ENCODE measurements around the gene OR1D5. TPM values are rescaled to one million over a fixed set of nuclear protein-coding genes. Genes with fewer than 3 reads are reported as not detected.
"Not testable (repeated sequence)": the region's sequence is repeated elsewhere in the genome, so short reads cannot be mapped to it uniquely, and the experiment has no call there.

OR1D5 gene, protein sequence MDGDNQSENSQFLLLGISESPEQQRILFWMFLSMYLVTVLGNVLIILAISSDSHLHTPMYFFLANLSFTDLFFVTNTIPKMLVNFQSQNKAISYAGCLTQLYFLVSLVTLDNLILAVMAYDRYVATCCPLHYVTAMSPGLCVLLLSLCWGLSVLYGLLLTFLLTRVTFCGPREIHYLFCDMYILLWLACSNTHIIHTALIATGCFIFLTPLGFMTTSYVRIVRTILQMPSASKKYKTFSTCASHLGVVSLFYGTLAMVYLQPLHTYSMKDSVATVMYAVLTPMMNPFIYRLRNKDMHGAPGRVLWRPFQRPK
- not detected in 2 replicates for total RNA-seq (2022)
- Bru-seq, nascent RNA, result not detected
- BruChase-seq, experiment 1, labeled RNA remaining after a 2-hour chase, result not detected
- not detected for BruChase-seq, experiment 2, labeled RNA remaining after a 6-hour chase
- long read RNA-seq, result 0 reads

- H3K36me3 ChIP-seq (ENCODE audit: control insufficient read depth, insufficient read depth, low read length); H3K9me3 ChIP-seq; H3K4me3 Mint-ChIP-seq (ENCODE audit: unreplicated experiment); H3K27me3 Mint-ChIP-seq (ENCODE audit: insufficient read depth, unreplicated experiment); DNase-seq; H3K4me1 Mint-ChIP-seq (ENCODE audit: low read depth, unreplicated experiment); POLR2A ChIA-PET; CTCF ChIA-PET; H3K36me3 Mint-ChIP-seq (ENCODE audit: insufficient read depth, unreplicated experiment); H3K4me3 ChIP-seq (ENCODE audit: low read depth, low read length); H3K27me3 ChIP-seq (replicated peaks; ENCODE audit: control insufficient read depth, insufficient read depth, low read length); H3K9me3 Mint-ChIP-seq (ENCODE audit: unreplicated experiment); H3K27ac Mint-ChIP-seq (ENCODE audit: unreplicated experiment); H3K4me1 ChIP-seq; BruUV-seq (replicated peaks); intact Hi-C loops (cut with micrococcal nuclease; ENCODE audit: unreplicated experiment): not testable (repeated sequence)
These were observed at the start of gene OR1D5 for GRCh38 chr17:3063507-3063906. TSS of gene OR1D5 (minus strand) at chr17:3063607. CDS start at chr17:3063607, 0 bp downstream.

DNA sequence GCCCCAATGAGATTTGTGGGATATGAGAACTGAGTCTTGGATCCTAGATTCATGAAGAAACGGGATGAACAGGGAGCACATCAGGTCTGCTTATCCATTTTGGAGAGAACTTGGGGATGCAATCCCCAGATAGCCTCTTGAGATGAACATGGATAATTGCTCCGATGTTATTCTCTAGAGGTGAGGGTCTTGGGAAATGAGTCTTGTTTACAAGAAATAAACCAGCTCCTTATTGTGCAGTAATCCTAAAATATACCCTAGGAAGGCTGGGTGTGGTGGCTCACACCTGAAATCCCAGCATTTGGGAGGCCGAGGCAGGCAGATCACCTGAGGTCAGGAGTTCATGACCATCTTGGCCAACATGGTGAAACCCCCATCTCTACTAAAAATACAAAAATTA lies 40.9 kb upstream of the OR1D5 start, which contains the start of gene OR1D2:
Gene OR1D2 (minus strand): TSS at position 101 of the 400 bp plus-strand sequence. CDS start 11,426 bp downstream, outside the sequence.
- no peak for DNase-seq
- no TSS peak for BruUV-seq (replicated peaks)
- Histone ChIP-seq H3K9me3 (peaks cover 6% of the 10 kb centered on the region; the same call in 1 of the 2 replicates), H3K4me3 (ENCODE audit: low read depth, low read length) (no peak within 1 kb of the TSS), H3K36me3 (ENCODE audit: control insufficient read depth, insufficient read depth, low read length) (no peaks in the 10 kb centered on the region), H3K27me3 (replicated peaks; ENCODE audit: control insufficient read depth, insufficient read depth, low read length) (no peaks in the 10 kb centered on the region), H3K4me1 (peaks cover 11% of the 10 kb centered on the region)
- no peaks in the 10 kb centered on the region for H3K36me3 Mint-ChIP-seq (ENCODE audit: insufficient read depth, unreplicated experiment)
- POLR2A ChIA-PET, result no interaction called here
- peaks cover 15% of the 10 kb centered on the region for H3K27me3 Mint-ChIP-seq (ENCODE audit: insufficient read depth, unreplicated experiment)
- TF ChIP-seq CTCF (IDR thresholded peaks at IDR 0.05; ENCODE audit: insufficient read depth in 1 of 2, low read depth in 1 of 2, low read length in 1 of 2, severe bottlenecking in 1 of 2, unreplicated experiment in 1 of 2), result no peak
- H3K27ac Mint-ChIP-seq (ENCODE audit: unreplicated experiment), result no peak within 1 kb of the TSS
- CTCF ChIA-PET, result no interaction called here
- H3K4me3 Mint-ChIP-seq (ENCODE audit: unreplicated experiment), result no peak within 1 kb of the TSS
- H3K9me3 Mint-ChIP-seq (ENCODE audit: unreplicated experiment), result peaks cover 11% of the 10 kb centered on the region
- H3K4me1 Mint-ChIP-seq (ENCODE audit: low read depth, unreplicated experiment), result no peaks in the 10 kb centered on the region
- intact Hi-C loops (cut with micrococcal nuclease; ENCODE audit: unreplicated experiment), result no loop called here

DNA sequence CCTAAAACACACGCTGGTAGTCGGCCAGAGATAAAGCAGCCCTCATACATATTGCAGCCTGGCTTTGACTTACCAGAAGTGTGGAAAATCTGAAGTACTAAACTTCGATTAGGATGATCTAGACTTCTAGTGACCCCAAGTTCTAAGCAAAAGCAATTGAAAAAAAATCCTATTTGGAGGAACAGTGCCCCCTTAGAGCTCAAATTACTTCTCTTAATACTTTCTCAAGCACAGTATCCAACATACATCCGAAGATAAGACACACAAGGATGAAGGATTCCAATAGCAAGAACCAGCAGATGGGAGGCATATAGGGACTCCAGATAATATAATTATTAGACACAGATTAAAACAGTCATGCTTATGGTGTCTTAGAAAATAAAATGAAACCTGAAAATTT lies 10.4 kb upstream of the OR1D5 start:
- H3K4me1 ChIP-seq; H3K36me3 Mint-ChIP-seq (ENCODE audit: insufficient read depth, unreplicated experiment); H3K4me3 ChIP-seq (ENCODE audit: low read depth, low read length); H3K36me3 ChIP-seq (ENCODE audit: control insufficient read depth, insufficient read depth, low read length); H3K27ac Mint-ChIP-seq (ENCODE audit: unreplicated experiment); H3K27me3 ChIP-seq (replicated peaks; ENCODE audit: control insufficient read depth, insufficient read depth, low read length); BruUV-seq (replicated peaks); H3K9me3 Mint-ChIP-seq (ENCODE audit: unreplicated experiment); H3K9me3 ChIP-seq; H3K4me3 Mint-ChIP-seq (ENCODE audit: unreplicated experiment); intact Hi-C loops (cut with micrococcal nuclease; ENCODE audit: unreplicated experiment); CTCF ChIA-PET; DNase-seq; POLR2A ChIA-PET; H3K4me1 Mint-ChIP-seq (ENCODE audit: low read depth, unreplicated experiment): not testable (repeated sequence)
- H3K27me3 Mint-ChIP-seq (ENCODE audit: insufficient read depth, unreplicated experiment), result peaks cover 22% of the 10 kb centered on the region

DNA sequence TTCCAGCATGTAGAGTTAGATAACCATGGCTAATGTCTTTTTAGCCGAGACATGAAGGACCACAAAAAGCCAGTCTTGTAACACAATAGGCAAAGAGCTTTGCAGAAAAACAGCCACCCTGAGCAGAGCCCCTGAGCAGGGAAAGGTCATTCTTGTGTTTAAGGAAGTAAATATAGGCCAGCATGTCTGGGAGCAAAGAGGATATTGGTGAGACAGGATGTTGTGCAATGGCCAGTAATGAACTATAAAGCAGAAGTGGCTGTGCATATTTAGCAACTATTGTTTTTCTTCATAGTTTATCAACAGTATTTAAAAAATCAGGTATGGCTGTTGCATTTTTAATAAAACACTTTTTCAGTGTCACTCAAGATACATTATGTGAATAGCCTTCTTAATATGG lies 1.8 kb upstream of the OR1D5 start:
- H3K27ac Mint-ChIP-seq (ENCODE audit: unreplicated experiment); H3K9me3 ChIP-seq; H3K4me1 Mint-ChIP-seq (ENCODE audit: low read depth, unreplicated experiment); H3K4me3 ChIP-seq (ENCODE audit: low read depth, low read length); H3K36me3 Mint-ChIP-seq (ENCODE audit: insufficient read depth, unreplicated experiment); H3K27me3 ChIP-seq (replicated peaks; ENCODE audit: control insufficient read depth, insufficient read depth, low read length); DNase-seq; H3K36me3 ChIP-seq (ENCODE audit: control insufficient read depth, insufficient read depth, low read length); CTCF ChIA-PET; H3K4me3 Mint-ChIP-seq (ENCODE audit: unreplicated experiment); H3K4me1 ChIP-seq; POLR2A ChIA-PET; BruUV-seq (replicated peaks); H3K9me3 Mint-ChIP-seq (ENCODE audit: unreplicated experiment); H3K27me3 Mint-ChIP-seq (ENCODE audit: insufficient read depth, unreplicated experiment); intact Hi-C loops (cut with micrococcal nuclease; ENCODE audit: unreplicated experiment): not testable (repeated sequence)

DNA sequence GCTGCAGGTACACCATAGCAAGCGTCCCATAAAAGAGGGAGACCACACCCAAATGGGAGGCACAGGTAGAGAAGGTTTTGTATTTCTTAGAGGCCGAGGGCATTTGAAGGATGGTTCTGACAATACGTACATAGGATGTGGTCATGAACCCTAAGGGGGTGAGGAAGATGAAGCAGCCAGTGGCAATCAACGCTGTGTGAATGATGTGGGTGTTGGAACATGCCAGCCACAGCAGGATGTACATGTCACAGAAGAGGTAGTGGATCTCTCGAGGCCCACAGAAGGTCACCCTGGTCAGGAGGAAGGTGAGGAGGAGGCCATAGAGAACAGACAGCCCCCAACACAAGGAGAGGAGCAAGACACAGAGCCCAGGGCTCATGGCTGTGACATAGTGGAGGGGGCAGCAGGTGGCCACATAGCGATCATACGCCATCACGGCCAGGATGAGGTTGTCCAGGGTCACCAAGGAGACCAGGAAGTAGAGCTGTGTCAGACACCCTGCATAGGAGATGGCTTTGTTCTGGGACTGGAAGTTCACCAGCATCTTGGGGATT lies 506 bp downstream of the OR1D5 start:
- H3K4me3 ChIP-seq (ENCODE audit: low read depth, low read length); H3K27ac Mint-ChIP-seq (ENCODE audit: unreplicated experiment); CTCF ChIA-PET; intact Hi-C loops (cut with micrococcal nuclease; ENCODE audit: unreplicated experiment); DNase-seq; H3K9me3 Mint-ChIP-seq (ENCODE audit: unreplicated experiment); H3K4me1 ChIP-seq; BruUV-seq (replicated peaks); H3K9me3 ChIP-seq; H3K27me3 Mint-ChIP-seq (ENCODE audit: insufficient read depth, unreplicated experiment); H3K27me3 ChIP-seq (replicated peaks; ENCODE audit: control insufficient read depth, insufficient read depth, low read length); H3K36me3 ChIP-seq (ENCODE audit: control insufficient read depth, insufficient read depth, low read length); H3K4me1 Mint-ChIP-seq (ENCODE audit: low read depth, unreplicated experiment); POLR2A ChIA-PET; H3K4me3 Mint-ChIP-seq (ENCODE audit: unreplicated experiment); H3K36me3 Mint-ChIP-seq (ENCODE audit: insufficient read depth, unreplicated experiment): not testable (repeated sequence)

DNA sequence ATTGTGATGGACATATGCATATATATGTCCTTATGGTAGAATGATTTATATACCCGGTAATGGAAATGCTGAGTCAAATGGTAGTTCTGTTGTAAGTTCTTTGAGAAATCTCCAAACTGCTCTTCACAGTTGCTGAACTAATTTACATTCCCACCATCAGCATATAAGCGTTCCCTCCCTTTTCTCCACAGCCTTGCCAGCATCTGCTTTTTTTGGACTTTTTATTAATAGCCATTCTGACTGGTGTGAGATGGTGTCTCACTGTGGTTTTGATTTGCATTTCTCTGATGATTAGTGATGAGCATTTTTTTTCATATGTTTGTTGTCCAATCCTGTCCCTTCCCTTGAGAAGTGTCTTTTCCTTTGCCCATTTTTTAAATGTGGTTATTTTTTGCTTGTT lies 8.5 kb downstream of the OR1D5 start:
- CTCF ChIA-PET; H3K27ac Mint-ChIP-seq (ENCODE audit: unreplicated experiment); H3K4me1 Mint-ChIP-seq (ENCODE audit: low read depth, unreplicated experiment); BruUV-seq (replicated peaks); H3K36me3 Mint-ChIP-seq (ENCODE audit: insufficient read depth, unreplicated experiment); intact Hi-C loops (cut with micrococcal nuclease; ENCODE audit: unreplicated experiment); H3K9me3 ChIP-seq; H3K4me3 Mint-ChIP-seq (ENCODE audit: unreplicated experiment); H3K27me3 Mint-ChIP-seq (ENCODE audit: insufficient read depth, unreplicated experiment); H3K4me3 ChIP-seq (ENCODE audit: low read depth, low read length); DNase-seq; H3K9me3 Mint-ChIP-seq (ENCODE audit: unreplicated experiment); H3K27me3 ChIP-seq (replicated peaks; ENCODE audit: control insufficient read depth, insufficient read depth, low read length); POLR2A ChIA-PET; H3K4me1 ChIP-seq; H3K36me3 ChIP-seq (ENCODE audit: control insufficient read depth, insufficient read depth, low read length): not testable (repeated sequence)
